Upper lobe of left lung (tissue), 4 donors: Measurements from ENCODE around the gene ORAI2.
A peak's percentile ranks its signal among the peaks of the same experiment; 100 is the strongest.

Source experiments
- POLR2AphosphoS5 ChIP-seq, 2 donors: sonication (generic); formaldehyde crosslinking; IDR thresholded peaks; one replicate each; pipeline ENCODE4 v1.5.1; 2017; ENCODE audit warnings: antibody characterized with exemption in 2 of 2
- TF ChIP-seq, protein P1 (sequence below), 6 experiments: fragments of 450-650 bp in 4 of 6; fragments of 200-600 bp in 2 of 6; sonication (generic) in 2 of 6; IDR thresholded peaks; one replicate each; pipeline ENCODE4 v1.5.1; 2016 to 2019; ENCODE audit warnings: antibody characterized with exemption in 6 of 6

DNA sequence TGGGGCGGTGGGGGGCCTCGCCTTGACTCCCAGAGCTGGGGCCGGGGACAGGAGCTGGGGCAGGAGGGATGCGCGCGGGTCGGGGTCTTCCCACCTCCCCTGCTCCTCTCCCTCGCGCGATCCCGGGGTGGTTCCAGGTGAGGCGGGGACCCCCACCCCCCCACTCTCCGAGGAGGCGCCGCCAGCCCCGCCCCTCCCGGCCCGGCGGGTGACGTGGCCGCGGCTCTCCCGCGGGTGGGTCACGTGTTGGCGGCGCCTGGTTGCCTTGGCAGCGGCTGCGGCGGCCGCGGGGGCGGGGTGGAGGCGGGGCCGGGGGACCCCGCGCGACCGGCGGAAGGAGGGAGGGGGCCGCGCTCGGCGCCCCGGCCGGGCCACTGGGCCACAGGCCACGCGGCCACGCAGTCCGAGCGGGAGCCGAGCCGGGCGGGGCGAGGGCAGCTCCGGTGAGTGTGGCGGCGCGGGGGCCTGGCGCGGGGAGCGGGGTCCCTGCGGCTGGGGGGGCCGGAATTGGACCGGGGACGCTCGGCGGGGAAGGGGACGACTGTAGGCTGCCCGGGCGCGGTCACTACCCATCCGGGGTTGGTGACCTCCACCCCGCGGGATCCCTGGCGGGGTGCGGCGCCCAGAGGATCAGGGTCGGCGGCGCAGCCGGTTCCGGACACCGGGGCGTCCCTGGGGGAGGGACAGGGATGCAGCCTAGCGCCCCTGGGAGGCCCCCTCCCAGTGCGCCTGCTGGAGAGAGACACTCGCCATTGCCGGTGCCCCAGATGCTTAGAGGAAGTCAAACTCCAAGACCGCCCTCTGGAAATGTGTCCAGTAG, at the start of gene ORAI2:
- TF ChIP-seq POLR2AphosphoS5 (IDR thresholded peaks at IDR 0.05) = peak in 1 of 2 donors; percentile 6
- TF ChIP-seq, protein P1, sequence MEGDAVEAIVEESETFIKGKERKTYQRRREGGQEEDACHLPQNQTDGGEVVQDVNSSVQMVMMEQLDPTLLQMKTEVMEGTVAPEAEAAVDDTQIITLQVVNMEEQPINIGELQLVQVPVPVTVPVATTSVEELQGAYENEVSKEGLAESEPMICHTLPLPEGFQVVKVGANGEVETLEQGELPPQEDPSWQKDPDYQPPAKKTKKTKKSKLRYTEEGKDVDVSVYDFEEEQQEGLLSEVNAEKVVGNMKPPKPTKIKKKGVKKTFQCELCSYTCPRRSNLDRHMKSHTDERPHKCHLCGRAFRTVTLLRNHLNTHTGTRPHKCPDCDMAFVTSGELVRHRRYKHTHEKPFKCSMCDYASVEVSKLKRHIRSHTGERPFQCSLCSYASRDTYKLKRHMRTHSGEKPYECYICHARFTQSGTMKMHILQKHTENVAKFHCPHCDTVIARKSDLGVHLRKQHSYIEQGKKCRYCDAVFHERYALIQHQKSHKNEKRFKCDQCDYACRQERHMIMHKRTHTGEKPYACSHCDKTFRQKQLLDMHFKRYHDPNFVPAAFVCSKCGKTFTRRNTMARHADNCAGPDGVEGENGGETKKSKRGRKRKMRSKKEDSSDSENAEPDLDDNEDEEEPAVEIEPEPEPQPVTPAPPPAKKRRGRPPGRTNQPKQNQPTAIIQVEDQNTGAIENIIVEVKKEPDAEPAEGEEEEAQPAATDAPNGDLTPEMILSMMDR (IDR thresholded peaks at IDR 0.05) = peak in 1 of 6 experiments; percentile 15
